ENCODE measurements around the gene USP30. TPM values are rescaled to one million over a fixed set of nuclear protein-coding genes. Genes with fewer than 3 reads are reported as not detected.

The USP30 gene
- total RNA-seq, 1 donor from 2014 or later: 3.9 TPM

DNA sequence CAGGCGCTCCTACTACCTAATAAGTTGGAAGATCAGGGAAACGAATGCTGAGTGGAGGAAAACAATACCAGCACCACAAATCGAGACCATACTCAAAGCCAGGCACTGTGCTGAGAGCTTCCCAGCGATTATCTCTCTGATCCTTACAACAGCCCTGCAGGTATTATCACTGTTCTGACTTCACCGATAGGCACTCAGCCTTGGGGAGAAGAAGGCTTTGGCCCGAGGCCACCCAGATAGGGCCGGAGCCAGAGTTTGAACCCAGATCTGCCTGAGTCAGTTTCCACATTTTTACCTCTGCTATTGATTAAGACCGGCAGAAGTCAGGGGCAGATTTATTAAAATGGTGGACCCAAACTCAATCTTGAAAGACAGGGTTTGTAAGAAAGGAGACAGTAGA, 36.4 kb upstream of the USP30 start:
- Histone ChIP-seq H3K4me3 (ENCODE audit: low read depth, low read length) (no peak overlapping the region), H3K27me3 (ENCODE audit: control insufficient read depth, insufficient read depth, low read length) (no peaks in the 10 kb centered on the region), H3K36me3 (ENCODE audit: control insufficient read depth, insufficient read depth, low read length) (no peaks in the 10 kb centered on the region)
- FAIRE-seq (no peak), DNase-seq (ENCODE audit: low read depth) (no peak)
- TF ChIP-seq, protein P1, sequence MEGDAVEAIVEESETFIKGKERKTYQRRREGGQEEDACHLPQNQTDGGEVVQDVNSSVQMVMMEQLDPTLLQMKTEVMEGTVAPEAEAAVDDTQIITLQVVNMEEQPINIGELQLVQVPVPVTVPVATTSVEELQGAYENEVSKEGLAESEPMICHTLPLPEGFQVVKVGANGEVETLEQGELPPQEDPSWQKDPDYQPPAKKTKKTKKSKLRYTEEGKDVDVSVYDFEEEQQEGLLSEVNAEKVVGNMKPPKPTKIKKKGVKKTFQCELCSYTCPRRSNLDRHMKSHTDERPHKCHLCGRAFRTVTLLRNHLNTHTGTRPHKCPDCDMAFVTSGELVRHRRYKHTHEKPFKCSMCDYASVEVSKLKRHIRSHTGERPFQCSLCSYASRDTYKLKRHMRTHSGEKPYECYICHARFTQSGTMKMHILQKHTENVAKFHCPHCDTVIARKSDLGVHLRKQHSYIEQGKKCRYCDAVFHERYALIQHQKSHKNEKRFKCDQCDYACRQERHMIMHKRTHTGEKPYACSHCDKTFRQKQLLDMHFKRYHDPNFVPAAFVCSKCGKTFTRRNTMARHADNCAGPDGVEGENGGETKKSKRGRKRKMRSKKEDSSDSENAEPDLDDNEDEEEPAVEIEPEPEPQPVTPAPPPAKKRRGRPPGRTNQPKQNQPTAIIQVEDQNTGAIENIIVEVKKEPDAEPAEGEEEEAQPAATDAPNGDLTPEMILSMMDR (IDR thresholded peaks at IDR 0.05; ENCODE audit: insufficient read depth, low read length, severe bottlenecking): no peak

DNA sequence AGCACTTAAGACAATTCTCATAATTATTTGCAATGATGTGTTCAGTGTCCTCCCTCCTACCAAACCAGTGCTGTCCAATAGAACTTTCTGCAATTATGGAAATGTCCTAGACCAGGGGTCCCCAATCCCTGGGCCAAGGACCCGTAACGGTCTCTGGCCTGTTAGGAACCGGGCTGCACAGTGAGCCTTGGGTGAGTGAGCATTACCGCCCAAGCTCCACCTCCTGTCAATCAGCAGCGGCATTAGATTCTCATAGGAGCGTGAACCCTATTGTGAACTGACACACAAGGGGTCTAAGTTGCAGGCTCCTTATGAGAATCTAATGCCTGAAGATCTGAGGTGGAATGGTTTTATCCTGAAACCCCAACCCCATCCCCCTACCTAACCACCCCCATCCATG, 35.4 kb upstream of the USP30 start:
- FAIRE-seq (no peak), DNase-seq (ENCODE audit: low read depth) (no peak)
- Histone ChIP-seq H3K4me3 (ENCODE audit: low read depth, low read length) (no peak overlapping the region), H3K36me3 (ENCODE audit: control insufficient read depth, insufficient read depth, low read length) (no peaks in the 10 kb centered on the region), H3K27me3 (ENCODE audit: control insufficient read depth, insufficient read depth, low read length) (no peaks in the 10 kb centered on the region)
- TF ChIP-seq, protein P1 (IDR thresholded peaks at IDR 0.05; ENCODE audit: insufficient read depth, low read length, severe bottlenecking): no peak

DNA sequence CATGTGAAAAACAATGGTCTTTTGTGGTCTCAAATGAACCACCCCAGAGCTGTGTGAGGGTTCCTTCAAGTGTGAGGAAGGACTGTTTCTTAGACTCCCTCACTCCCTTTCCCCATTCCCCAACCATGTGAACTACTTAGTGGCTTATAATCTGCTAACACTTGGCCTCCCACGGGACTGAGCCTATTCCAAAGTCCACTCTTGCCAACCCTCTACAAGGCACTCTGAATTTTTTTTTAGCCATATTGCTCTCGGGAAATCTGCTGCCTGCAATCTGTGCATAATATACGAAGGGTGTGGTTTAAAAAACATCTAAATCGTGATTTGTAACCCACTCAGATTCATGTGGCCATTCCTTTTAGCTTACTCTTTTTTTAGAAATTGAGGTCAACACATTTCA, 34.1 kb upstream of the USP30 start:
- no peak for FAIRE-seq
- Histone ChIP-seq H3K27me3 (ENCODE audit: control insufficient read depth, insufficient read depth, low read length) (no peaks in the 10 kb centered on the region), H3K36me3 (ENCODE audit: control insufficient read depth, insufficient read depth, low read length) (no peaks in the 10 kb centered on the region), H3K4me3 (ENCODE audit: low read depth, low read length) (no peak overlapping the region)
- TF ChIP-seq, protein P1 (IDR thresholded peaks at IDR 0.05; ENCODE audit: insufficient read depth, low read length, severe bottlenecking): no peak
- no peak for DNase-seq (ENCODE audit: low read depth)

DNA sequence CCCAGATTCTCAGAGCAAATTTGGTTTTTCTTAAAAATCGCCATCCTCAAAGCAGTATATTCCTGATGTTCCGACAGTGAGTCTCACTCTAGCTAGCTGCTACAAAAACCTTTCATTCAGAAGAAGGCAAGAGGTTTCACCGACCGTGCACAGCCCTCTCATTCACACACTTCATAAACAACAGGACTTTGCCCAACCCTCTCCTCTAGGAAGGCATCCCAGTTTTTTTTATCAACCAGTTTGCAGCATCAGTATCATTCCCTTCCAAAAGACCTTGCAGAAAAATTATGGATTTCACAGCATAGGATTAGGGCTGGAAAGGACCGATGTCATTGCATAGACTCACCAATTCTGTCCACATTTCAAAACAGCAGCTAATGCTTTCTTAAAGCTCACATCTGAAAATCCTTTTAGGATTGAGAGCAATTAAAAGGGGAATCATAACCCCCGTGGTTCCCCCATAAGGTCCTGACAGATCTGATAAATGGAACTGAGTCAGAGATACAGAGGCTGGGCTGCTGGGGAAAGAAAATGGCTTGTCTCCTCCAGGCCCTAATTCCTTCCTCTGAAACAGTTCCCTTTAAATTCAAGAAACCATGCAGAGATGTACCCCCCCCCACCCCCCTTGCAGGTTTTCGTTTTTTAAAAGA, 32.1 kb upstream of the USP30 start:
- DNase-seq (ENCODE audit: low read depth): no peak
- H3K36me3 ChIP-seq (ENCODE audit: control insufficient read depth, insufficient read depth, low read length): no peaks in the 10 kb centered on the region
- no peak overlapping the region for H3K4me3 ChIP-seq (ENCODE audit: low read depth, low read length)
- H3K27me3 ChIP-seq (ENCODE audit: control insufficient read depth, insufficient read depth, low read length): no peaks in the 10 kb centered on the region
- FAIRE-seq: no peak
- TF ChIP-seq, protein P1 (IDR thresholded peaks at IDR 0.05; ENCODE audit: insufficient read depth, low read length, severe bottlenecking): no peak

DNA sequence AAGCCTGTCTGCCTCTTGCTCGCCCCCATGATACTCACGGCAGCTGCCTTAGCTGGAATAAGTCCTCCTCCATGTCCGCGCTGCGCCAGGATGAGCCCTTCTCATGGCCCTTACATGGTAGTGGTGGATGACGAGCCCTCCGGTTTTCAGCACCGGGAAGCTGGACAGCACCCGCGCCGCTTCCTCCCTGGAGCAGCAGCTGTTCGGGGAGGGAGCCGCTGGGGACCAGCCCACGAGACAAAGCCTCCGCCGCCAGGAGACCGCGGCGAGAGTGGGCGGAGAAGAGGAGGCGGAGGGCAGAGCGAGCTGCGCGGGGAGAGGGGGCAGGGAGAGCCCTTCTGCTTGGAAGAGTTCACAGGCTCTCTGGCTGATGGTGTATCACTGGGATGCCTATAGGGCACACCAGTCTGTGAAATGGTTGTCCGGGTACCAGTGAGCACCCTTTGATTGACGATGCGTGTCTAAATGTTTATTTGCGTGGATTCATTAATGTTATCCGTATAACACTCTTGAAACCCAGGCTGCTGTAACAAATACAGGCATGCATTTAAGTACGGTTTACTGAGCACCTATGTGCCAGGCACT, 31.5 kb upstream of the USP30 start, which contains the start of gene SVOP:
TSS of gene SVOP (minus strand) at position 273 of the 585 bp plus-strand sequence. CDS start at position 73, 200 bp downstream.
- peak; percentile 41 for DNase-seq (ENCODE audit: low read depth)

More for the DNA sequence above, 31.5 kb upstream of the USP30 start, which contains the start of gene SVOP:
- Histone ChIP-seq H3K27me3 (ENCODE audit: control insufficient read depth, insufficient read depth, low read length) (no peaks in the 10 kb centered on the region), H3K4me3 (ENCODE audit: low read depth, low read length) (no peak within 1 kb of the TSS), H3K36me3 (ENCODE audit: control insufficient read depth, insufficient read depth, low read length) (no peaks in the 10 kb centered on the region)
- TF ChIP-seq, protein P1 (IDR thresholded peaks at IDR 0.05; ENCODE audit: insufficient read depth, low read length, severe bottlenecking): no peak
- FAIRE-seq: no peak
